ENCODE data around the gene C4B. TPM values are rescaled to one million over a fixed set of nuclear protein-coding genes. Genes with fewer than 3 reads are reported as not detected.
"Not testable (repeated sequence)": the region's sequence is repeated elsewhere in the genome, so short reads cannot be mapped to it uniquely, and the experiment has no call there.

C4B gene
- total RNA-seq, 1 donor from 2014 or later, result 6.4 TPM

DNA sequence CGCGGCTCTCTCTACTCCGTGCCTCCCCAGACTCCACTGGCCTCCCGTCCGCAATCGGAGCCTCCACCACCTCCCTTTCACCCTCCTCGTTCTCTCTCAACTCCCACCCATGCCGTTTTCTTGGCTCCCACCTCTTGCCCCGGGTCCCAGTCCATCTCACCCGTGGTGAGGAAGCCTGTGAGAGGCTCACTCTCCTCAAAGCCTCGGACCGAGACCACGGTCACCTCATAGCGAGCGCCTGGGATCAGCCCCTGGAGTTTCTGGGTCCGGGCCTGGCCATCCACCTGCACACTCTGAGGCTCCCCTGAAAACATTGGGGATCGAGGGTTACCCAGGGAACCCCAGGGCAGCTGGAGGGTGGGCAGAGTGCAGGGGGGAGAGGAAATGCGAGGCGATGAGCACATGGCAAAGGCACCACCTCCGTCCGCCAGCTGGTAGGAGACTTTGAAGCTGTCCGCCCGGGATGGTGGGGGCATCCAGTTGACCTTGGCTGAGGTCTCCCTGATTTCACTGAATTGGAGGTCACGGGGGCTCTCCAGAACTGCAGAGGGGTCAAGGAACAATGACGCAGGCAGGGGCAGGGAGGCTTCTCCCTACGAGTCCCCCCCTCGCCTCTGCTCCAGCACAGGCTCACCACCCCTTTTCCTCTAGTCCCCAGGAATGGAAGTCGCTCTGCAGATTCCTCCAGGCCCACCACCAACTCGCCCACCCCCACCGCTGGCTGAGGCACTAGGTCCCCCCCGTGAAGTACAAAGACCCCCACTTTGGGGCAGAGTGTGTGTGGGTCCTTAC is 29.2 kb downstream of the C4B start:
- H3K36me3 Mint-ChIP-seq (ENCODE audit: unreplicated experiment); DNase-seq; H3K27ac Mint-ChIP-seq (ENCODE audit: unreplicated experiment); H3K4me3 Mint-ChIP-seq (ENCODE audit: unreplicated experiment); H3K27me3 Mint-ChIP-seq (ENCODE audit: unreplicated experiment); H3K9me3 Mint-ChIP-seq (ENCODE audit: unreplicated experiment); H3K4me1 Mint-ChIP-seq (ENCODE audit: low read depth, unreplicated experiment): not testable (repeated sequence)

DNA sequence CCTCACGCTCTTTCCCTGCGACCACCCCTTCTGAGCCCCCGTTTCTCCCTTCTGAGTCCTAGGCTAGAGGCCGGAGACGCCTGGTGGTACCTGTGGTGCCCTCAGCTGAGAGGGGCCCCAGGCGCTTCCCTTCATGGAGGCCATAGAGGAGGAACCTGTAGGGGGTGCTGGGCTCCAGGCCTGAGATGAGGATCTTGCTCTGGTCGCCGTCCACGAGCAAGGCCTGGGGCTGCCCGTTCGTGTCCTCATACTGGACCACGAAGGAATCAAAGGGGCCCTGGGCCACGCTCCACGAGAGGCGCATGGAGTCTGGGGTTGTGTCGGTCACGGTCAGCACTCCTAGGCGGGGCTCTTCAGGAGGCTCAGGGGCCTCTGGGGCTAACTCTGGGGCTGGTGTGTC is 30.3 kb downstream of the C4B start:
- H3K4me3 Mint-ChIP-seq (ENCODE audit: unreplicated experiment); DNase-seq; H3K27ac Mint-ChIP-seq (ENCODE audit: unreplicated experiment); H3K36me3 Mint-ChIP-seq (ENCODE audit: unreplicated experiment); H3K9me3 Mint-ChIP-seq (ENCODE audit: unreplicated experiment); H3K4me1 Mint-ChIP-seq (ENCODE audit: low read depth, unreplicated experiment); H3K27me3 Mint-ChIP-seq (ENCODE audit: unreplicated experiment): not testable (repeated sequence)

DNA sequence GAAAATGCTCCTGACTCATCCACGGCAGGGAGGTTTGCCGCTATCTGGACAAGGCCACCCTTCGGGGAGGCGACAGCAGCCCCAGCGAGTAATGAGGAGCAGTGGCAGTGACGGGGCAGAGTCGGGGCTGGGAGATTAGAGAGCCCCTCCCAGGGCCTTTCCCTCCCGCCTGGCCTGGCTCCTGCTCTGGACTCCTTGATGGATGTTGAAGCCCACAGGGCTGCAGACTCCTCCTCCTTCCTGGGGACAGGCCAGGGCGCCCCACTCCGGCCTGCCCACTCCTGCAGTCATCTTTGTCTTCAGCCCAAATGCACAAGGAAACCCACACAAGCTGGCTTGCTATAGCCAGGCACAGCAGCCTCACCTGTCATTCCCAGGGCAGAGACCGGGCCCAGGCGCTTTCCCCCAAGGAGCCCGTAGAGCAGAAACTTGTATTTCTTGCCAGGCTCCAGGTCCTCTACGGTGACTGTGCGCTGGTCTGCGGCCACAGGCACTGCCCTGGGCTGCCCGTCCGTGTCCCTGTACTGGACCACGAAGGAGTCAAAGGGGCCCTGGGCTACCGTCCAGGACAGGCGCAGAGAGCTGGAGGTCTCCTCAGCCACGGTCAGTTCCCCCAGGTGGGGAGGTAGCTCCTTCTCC is 31.3 kb downstream of the C4B start:
- TF ChIP-seq, protein P1, sequence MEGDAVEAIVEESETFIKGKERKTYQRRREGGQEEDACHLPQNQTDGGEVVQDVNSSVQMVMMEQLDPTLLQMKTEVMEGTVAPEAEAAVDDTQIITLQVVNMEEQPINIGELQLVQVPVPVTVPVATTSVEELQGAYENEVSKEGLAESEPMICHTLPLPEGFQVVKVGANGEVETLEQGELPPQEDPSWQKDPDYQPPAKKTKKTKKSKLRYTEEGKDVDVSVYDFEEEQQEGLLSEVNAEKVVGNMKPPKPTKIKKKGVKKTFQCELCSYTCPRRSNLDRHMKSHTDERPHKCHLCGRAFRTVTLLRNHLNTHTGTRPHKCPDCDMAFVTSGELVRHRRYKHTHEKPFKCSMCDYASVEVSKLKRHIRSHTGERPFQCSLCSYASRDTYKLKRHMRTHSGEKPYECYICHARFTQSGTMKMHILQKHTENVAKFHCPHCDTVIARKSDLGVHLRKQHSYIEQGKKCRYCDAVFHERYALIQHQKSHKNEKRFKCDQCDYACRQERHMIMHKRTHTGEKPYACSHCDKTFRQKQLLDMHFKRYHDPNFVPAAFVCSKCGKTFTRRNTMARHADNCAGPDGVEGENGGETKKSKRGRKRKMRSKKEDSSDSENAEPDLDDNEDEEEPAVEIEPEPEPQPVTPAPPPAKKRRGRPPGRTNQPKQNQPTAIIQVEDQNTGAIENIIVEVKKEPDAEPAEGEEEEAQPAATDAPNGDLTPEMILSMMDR (IDR thresholded peaks at IDR 0.05; ENCODE audit: partially characterized antibody, unreplicated experiment), result no peak
- Mint-ChIP-seq H3K4me3 (ENCODE audit: unreplicated experiment) (no peak overlapping the region), H3K27me3 (ENCODE audit: unreplicated experiment) (peaks cover 6% of the 10 kb centered on the region), H3K36me3 (ENCODE audit: unreplicated experiment) (no peaks in the 10 kb centered on the region), H3K27ac (ENCODE audit: unreplicated experiment) (no peak overlapping the region), H3K4me1 (ENCODE audit: low read depth, unreplicated experiment) (no peaks in the 10 kb centered on the region), H3K9me3 (ENCODE audit: unreplicated experiment) (no peaks in the 10 kb centered on the region)
- peak; percentile 8 for DNase-seq

DNA sequence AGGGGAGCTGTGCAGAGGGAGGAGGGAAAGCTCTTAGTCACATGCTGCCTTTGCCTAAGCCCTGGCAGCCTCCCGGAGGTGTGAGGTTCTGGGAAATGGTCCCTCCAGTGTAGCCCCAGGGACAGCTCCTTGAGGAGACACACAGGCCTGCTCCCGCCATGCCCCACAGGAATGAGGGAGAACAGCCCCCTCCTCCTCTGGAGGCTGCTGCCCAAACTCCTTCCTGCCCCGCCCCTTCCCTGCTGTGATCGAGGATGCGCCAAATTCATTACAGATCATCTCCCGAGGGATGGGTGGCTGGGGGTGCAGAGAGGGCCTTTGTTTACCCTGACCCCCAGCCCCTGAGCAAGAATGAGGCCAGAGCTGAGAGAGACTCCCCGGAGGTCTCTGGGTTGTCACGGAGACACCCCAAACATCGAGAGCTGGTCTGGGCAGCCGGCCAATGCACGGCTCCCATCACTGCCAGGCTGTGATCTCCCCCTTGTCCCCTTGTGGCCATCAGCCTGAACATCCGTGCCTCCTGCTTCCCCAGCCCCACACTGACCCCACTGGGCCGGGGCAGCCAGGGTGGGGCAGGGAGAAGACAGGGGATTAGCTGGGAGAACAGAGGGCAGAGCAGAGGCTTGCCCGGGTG is 32.0 kb downstream of the C4B start:
- no peak overlapping the region for H3K4me3 Mint-ChIP-seq (ENCODE audit: unreplicated experiment)
- no peak overlapping the region for H3K27ac Mint-ChIP-seq (ENCODE audit: unreplicated experiment)
- peaks cover 9% of the 10 kb centered on the region for H3K27me3 Mint-ChIP-seq (ENCODE audit: unreplicated experiment)
- no peaks in the 10 kb centered on the region for H3K36me3 Mint-ChIP-seq (ENCODE audit: unreplicated experiment)
- TF ChIP-seq, protein P1 (IDR thresholded peaks at IDR 0.05; ENCODE audit: partially characterized antibody, unreplicated experiment), result no peak
- no peaks in the 10 kb centered on the region for H3K9me3 Mint-ChIP-seq (ENCODE audit: unreplicated experiment)
- no peaks in the 10 kb centered on the region for H3K4me1 Mint-ChIP-seq (ENCODE audit: low read depth, unreplicated experiment)
- DNase-seq, result peak; percentile 54

- no peak overlapping the region for H3K27ac Mint-ChIP-seq (ENCODE audit: unreplicated experiment)
- peaks cover 9% of the 10 kb centered on the region for H3K27me3 Mint-ChIP-seq (ENCODE audit: unreplicated experiment)
- no peaks in the 10 kb centered on the region for H3K36me3 Mint-ChIP-seq (ENCODE audit: unreplicated experiment)
Observed at GRCh38 chr6:32047084-32047478, 32.5 kb downstream of the C4B start.

More at GRCh38 chr6:32047084-32047478, 32.5 kb downstream of the C4B start:
- Mint-ChIP-seq H3K9me3 (ENCODE audit: unreplicated experiment) (no peaks in the 10 kb centered on the region), H3K4me1 (ENCODE audit: low read depth, unreplicated experiment) (no peaks in the 10 kb centered on the region), H3K4me3 (ENCODE audit: unreplicated experiment) (no peak overlapping the region)
- TF ChIP-seq, protein P1 (IDR thresholded peaks at IDR 0.05; ENCODE audit: partially characterized antibody, unreplicated experiment), result no peak
- DNase-seq, result peak; percentile 28
